ENCODE data around the gene EFCAB5.

DNA sequence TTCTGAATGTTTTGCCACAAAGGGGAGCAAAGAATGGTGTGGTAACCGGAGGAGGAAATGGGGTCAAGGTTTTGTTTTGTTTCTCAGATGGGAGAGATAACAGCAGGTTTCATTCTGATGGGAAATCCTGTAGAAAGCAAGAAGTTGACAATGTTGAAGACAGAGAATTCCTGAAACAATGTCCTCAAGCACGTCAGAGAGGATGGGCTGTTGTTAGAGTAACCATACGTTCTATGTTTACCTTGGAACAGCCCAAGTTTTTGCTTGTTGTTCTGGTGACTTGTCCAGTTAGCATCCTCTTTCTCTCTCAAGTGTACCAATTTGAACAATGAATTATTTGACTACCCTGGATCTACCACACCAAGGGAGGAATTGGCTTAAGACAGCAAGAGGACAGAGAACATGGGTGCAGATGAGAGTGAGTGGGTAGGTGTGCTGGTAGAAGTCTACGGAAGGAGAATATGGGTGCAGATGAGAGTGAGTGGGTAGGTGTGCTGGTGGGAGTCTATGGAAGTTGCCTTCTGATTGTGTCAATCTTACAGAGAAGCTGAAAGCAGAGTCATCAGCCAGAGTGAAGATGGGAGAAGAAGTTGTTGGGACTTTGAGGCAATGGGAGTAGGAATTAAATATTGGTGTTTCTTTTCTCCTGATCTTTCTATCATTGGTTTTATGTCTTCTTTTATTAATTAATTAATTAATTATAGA is 160.4 kb downstream of the EFCAB5 start:
- TF ChIP-seq, protein P1, sequence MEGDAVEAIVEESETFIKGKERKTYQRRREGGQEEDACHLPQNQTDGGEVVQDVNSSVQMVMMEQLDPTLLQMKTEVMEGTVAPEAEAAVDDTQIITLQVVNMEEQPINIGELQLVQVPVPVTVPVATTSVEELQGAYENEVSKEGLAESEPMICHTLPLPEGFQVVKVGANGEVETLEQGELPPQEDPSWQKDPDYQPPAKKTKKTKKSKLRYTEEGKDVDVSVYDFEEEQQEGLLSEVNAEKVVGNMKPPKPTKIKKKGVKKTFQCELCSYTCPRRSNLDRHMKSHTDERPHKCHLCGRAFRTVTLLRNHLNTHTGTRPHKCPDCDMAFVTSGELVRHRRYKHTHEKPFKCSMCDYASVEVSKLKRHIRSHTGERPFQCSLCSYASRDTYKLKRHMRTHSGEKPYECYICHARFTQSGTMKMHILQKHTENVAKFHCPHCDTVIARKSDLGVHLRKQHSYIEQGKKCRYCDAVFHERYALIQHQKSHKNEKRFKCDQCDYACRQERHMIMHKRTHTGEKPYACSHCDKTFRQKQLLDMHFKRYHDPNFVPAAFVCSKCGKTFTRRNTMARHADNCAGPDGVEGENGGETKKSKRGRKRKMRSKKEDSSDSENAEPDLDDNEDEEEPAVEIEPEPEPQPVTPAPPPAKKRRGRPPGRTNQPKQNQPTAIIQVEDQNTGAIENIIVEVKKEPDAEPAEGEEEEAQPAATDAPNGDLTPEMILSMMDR (IDR thresholded peaks at IDR 0.05): no peak
- TF ChIP-seq POLR2A (IDR thresholded peaks at IDR 0.05): no peak

All from testis (tissue), 2 donors.